ENCODE data around the gene ITPR3.

GRCh38 chr6:33713786-33714185 lies 92.7 kb downstream of the ITPR3 start:
- TF ChIP-seq RAD21 (IDR thresholded peaks at IDR 0.05; ENCODE audit: low read length) (no peak), CTCF (IDR thresholded peaks at IDR 0.05) (no peak)
